Mesendoderm (in vitro differentiated cells): Measurements from ENCODE around the gene MPPED1.

ENCODE experiments used
- DNase-seq: peaks from one replicate; pipeline ENCODE4 v3.0.0; 2013
- H2AK5ac ChIP-seq: 2 replicates; pipeline ENCODE4 v1.6.1; 2013; ENCODE audit warnings: low read length, inconsistent platforms
- H2BK120ac ChIP-seq: 2 replicates; pipeline ENCODE4 v1.6.1; 2013; ENCODE audit warnings: low read depth, mild to moderate bottlenecking, low read length, moderate library complexity, mixed read lengths
- H2BK15ac ChIP-seq: replicated peaks from 2 replicates; pipeline ENCODE4 v1.6.1; 2013; ENCODE audit warnings: low read depth, mild to moderate bottlenecking, moderate library complexity
- H2BK5ac ChIP-seq: 2 replicates; pipeline ENCODE4 v1.6.1; 2013; ENCODE audit warnings: low read length, inconsistent platforms
- H3K18ac ChIP-seq: 2 replicates; pipeline ENCODE4 v1.6.1; 2013; ENCODE audit warnings: mild to moderate bottlenecking, low read length, mixed read lengths
- H3K23ac ChIP-seq: one replicate; pipeline ENCODE4 v1.6.1; 2013; ENCODE audit warnings: low read length
- H3K27ac ChIP-seq: 2 replicates; pipeline ENCODE4 v1.5.1; 2013; ENCODE audit warnings: low read depth, mild to moderate bottlenecking, inconsistent platforms, low read length, moderate library complexity
- H3K27me3 ChIP-seq: 2 replicates; pipeline ENCODE4 v1.6.1; 2013; ENCODE audit warnings: low read length, control low read depth, mild to moderate bottlenecking, inconsistent platforms; ENCODE audit not compliant: insufficient read depth, poor library complexity
- H3K36me3 ChIP-seq: 2 replicates; pipeline ENCODE4 v1.6.1; 2013; ENCODE audit warnings: low read length, inconsistent platforms; ENCODE audit not compliant: control insufficient read depth, insufficient read depth
- H3K4ac ChIP-seq: one replicate; pipeline ENCODE4 v1.6.1; 2013; ENCODE audit warnings: low read depth, mild to moderate bottlenecking, low read length, moderate library complexity
- H3K4me1 ChIP-seq: 2 replicates; pipeline ENCODE4 v1.6.1; 2013; ENCODE audit warnings: low read depth, low read length, inconsistent platforms; ENCODE audit not compliant: control insufficient read depth
- H3K4me2 ChIP-seq: 2 replicates; pipeline ENCODE4 v1.6.1; 2013; ENCODE audit warnings: low read length
- H3K4me3 ChIP-seq: 2 replicates; pipeline ENCODE4 v1.5.1; 2013; ENCODE audit warnings: mild to moderate bottlenecking, low read length
- H3K56ac ChIP-seq: one replicate; pipeline ENCODE4 v1.6.1; 2013; ENCODE audit warnings: low read length
- H3K79me1 ChIP-seq: 2 replicates; pipeline ENCODE4 v1.6.1; 2013; ENCODE audit warnings: low read length, inconsistent platforms
- H3K79me2 ChIP-seq: 2 replicates; pipeline ENCODE4 v1.6.1; 2013; ENCODE audit warnings: mild to moderate bottlenecking, low read length; ENCODE audit not compliant: control insufficient read depth, insufficient read depth
- H3K9ac ChIP-seq: 2 replicates; pipeline ENCODE4 v1.6.1; 2013; ENCODE audit warnings: low read length, inconsistent platforms
- H4K5ac ChIP-seq: one replicate; pipeline ENCODE4 v1.6.1; 2013; ENCODE audit warnings: low read length
- H4K8ac ChIP-seq: one replicate; pipeline ENCODE4 v1.6.1; 2013; ENCODE audit warnings: low read depth, mild to moderate bottlenecking, control low read depth, low read length, moderate library complexity
- WGBS: extraction: QIAGEN DNeasy Blood & Tissue Kit; methylation state at CpG from one replicate; pipeline ENCODE4 v1.1.7; 2013; ENCODE audit warnings: low lambda C conversion rate, missing lambda C conversion rate; ENCODE audit not compliant: insufficient coverage; ENCODE audit errors: extremely low coverage; 5-methylcytosine and 5-hydroxymethylcytosine counted together

MPPED1 gene

DNA sequence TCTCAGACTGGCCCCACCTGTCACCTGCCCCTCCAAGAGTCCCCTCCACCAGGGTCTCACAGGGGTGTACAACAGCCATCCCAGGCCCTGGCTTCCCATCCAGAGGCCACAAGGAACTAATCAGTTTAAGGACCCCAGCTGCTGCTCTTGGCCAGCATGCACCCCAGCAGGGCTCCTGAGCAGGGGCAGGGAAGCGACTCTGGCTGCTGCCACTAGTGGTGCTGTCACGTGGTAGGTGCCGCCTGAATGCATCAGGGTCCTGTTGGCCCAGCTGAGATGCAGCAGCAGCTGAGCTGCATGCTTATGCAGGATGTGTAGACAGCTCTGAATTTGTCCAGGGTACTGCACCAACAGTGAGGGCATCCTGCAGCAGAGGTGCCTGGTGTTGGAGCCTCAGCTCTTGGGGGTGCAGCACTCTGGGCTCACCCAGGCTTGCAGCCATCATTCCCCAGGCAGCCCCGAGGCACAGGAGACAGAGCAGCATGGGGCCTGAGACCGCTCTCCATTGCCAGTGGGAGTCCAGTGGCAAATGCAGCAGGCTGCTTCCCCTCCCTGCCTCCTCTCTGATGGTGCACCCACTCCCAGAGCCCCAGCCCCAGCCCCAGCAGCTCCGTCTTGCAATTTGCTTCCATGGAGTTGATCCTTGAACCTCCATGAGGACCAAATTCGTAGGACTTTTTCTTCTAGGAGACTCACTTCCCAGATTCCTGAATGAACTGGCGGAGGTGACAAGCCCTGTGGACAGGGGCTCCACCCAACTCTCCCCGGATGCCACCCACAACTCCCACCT is 98.7 kb downstream of the MPPED1 start:
- no peak for DNase-seq
- no peak overlapping the region for H4K8ac ChIP-seq
- H2BK15ac ChIP-seq: no peak overlapping the region
- no peak overlapping the region for H2BK5ac ChIP-seq
- no CpG with 5 or more reads among the region's 9 CpGs for WGBS
- no peak overlapping the region for H3K4me3 ChIP-seq
- no peak overlapping the region for H2BK120ac ChIP-seq
- no peak overlapping the region for H3K27ac ChIP-seq
- H3K4me1 ChIP-seq: no peaks in the 10 kb centered on the region
- no peak overlapping the region for H3K9ac ChIP-seq
- no peaks in the 10 kb centered on the region for H3K79me2 ChIP-seq
- no peaks in the 10 kb centered on the region for H3K79me1 ChIP-seq
- no peak overlapping the region for H3K23ac ChIP-seq
- H3K4ac ChIP-seq: no peak overlapping the region
- H3K36me3 ChIP-seq: no peaks in the 10 kb centered on the region
- H3K27me3 ChIP-seq: no peaks in the 10 kb centered on the region
- no peak overlapping the region for H3K4me2 ChIP-seq
- H2AK5ac ChIP-seq: no peak overlapping the region
- H3K18ac ChIP-seq: no peak overlapping the region
- no peak overlapping the region for H3K56ac ChIP-seq
- H4K5ac ChIP-seq: no peak overlapping the region

DNA sequence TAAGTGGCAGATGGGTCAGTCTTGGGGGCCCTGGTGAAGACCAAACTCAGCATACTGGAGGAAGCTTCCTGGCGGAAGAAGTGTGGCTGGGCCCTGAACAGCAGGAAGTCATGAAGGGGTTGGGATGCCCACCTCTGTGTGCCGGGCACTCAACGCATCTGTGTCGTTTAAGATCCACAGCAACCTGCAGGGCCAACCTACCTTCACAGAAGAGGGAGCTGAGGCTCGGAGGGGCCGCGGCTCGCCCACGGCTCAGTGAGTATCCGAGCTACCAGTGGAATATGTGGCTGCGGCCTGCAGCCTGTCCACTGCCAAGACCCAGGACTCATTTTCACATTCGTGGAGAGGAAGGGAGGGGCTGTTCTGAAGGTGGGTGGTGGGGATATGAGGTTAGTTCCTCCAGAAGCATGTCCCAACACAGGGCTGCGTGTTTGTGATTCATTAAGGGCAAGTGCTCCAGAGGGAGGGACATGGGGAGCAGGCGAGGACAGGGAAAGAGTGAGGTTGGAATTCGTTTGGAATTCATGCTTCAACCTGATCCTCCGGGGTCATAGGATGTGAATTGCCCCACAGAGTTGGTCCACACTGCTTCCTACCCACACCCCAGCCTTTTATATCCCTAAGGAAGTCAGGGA is 99.6 kb downstream of the MPPED1 start:
- Histone ChIP-seq H3K4me1 (no peaks in the 10 kb centered on the region), H4K5ac (no peak overlapping the region), H3K27ac (no peak overlapping the region), H3K23ac (no peak overlapping the region), H2AK5ac (no peak overlapping the region), H3K4me3 (no peak overlapping the region), H3K79me1 (no peaks in the 10 kb centered on the region), H3K4me2 (no peak overlapping the region), H3K9ac (no peak overlapping the region), H3K36me3 (no peaks in the 10 kb centered on the region), H3K18ac (no peak overlapping the region), H2BK120ac (no peak overlapping the region), H3K27me3 (no peaks in the 10 kb centered on the region), H3K56ac (no peak overlapping the region), H3K4ac (no peak overlapping the region), H4K8ac (no peak overlapping the region), H3K79me2 (no peaks in the 10 kb centered on the region), H2BK5ac (no peak overlapping the region), H2BK15ac (no peak overlapping the region)
- no CpG with 5 or more reads among the region's 16 CpGs for WGBS
- no peak for DNase-seq

DNA sequence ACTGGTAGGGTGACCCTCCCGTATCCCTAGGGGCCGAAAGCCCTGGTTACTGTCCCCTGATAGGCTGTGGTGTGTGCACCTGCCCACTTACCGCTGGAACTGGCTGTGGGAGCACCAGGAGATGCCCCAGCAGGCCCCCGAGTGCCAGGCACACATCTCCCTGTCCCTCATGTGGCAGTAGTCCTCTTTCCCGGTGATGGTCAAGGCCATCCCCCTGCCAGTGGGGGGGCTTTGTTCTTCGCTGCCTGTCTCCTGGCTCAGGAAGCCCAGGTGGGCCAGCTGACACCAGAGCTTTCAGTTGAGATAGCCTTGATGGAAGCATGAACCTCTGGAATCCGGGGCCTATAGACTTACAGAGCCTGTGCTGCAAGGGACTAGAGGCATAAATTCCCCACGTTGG is 100.5 kb downstream of the MPPED1 start:
- Histone ChIP-seq H3K79me1 (no peaks in the 10 kb centered on the region), H3K18ac (no peak overlapping the region), H3K27ac (no peak overlapping the region), H2BK15ac (no peak overlapping the region), H3K36me3 (no peaks in the 10 kb centered on the region), H3K9ac (no peak overlapping the region), H3K56ac (no peak overlapping the region), H3K27me3 (no peaks in the 10 kb centered on the region), H4K8ac (no peak overlapping the region), H3K4me3 (no peak overlapping the region), H3K79me2 (no peaks in the 10 kb centered on the region), H3K4ac (no peak overlapping the region), H3K4me2 (no peak overlapping the region), H3K4me1 (no peaks in the 10 kb centered on the region), H2BK5ac (no peak overlapping the region), H4K5ac (no peak overlapping the region), H3K23ac (no peak overlapping the region), H2BK120ac (no peak overlapping the region), H2AK5ac (no peak overlapping the region)
- no peak for DNase-seq
- no CpG with 5 or more reads among the region's 8 CpGs for whole genome bisulfite sequencing

DNA sequence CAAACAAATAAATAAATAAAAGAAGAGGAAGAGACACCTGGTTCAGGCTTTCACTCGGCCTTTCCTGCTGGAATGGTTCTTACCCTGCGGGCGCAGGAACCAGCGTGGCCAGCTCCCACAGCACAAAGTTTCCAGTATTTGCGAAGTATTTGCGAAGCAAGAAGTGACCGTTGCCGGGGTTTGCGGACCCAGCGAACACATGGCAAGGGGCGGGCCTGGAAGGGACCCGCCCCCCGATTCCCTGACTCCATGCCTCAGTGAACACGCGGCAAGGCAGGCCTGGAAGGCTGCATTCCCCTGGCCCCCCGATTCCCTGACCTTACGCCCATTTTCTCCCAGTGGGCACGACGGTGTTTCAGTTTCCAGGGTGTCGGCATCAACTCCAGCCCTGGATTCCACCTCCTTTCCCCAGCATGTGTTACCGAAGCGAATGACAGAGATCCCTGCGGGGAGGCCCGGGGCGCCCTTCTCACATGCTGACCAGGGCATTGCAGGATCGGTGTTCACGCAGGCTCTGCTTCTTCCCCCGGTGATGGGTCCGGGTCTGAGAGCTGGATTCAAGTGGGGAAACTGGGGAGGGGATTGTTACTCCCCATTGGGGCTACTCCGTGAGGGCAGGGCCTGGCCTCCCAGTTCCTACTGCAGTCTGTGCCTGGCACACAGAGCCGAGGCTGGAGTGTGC is 102.8 kb downstream of the MPPED1 start:
- Histone ChIP-seq H3K36me3 (no peaks in the 10 kb centered on the region), H3K4me1 (no peaks in the 10 kb centered on the region), H3K4ac (no peak overlapping the region), H3K18ac (no peak overlapping the region), H2AK5ac (no peak overlapping the region), H3K27me3 (no peaks in the 10 kb centered on the region), H3K4me3 (no peak overlapping the region), H3K79me1 (no peaks in the 10 kb centered on the region), H2BK120ac (no peak overlapping the region), H2BK5ac (no peak overlapping the region), H3K56ac (no peak overlapping the region), H3K79me2 (no peaks in the 10 kb centered on the region), H3K9ac (no peak overlapping the region), H3K27ac (no peak overlapping the region), H4K8ac (no peak overlapping the region), H3K23ac (no peak overlapping the region), H4K5ac (no peak overlapping the region), H3K4me2 (no peak overlapping the region), H2BK15ac (no peak overlapping the region)
- no peak for DNase-seq
- no CpG with 5 or more reads among the region's 31 CpGs for WGBS

DNA sequence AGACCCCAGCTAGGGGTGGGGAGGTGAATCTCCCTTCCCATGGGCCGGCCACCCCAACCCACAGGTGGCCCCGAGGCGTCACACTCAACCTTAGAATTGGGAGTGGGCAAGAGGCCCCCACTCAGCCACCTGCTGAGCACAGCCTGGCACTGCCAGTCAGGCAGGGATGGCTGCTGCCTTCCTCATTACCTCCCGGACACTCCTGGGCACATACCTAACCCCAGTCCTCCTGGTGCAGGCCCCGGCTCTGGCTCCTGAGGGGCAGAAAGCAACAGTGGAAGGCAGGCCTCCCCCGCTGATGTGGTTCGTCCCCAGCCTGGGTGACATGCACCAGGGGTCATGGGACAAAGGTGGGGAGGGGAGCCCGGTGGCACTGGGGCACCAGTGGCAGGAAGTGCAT is 103.6 kb downstream of the MPPED1 start:
- no peak overlapping the region for H2AK5ac ChIP-seq
- H3K18ac ChIP-seq: no peak overlapping the region
- H3K79me1 ChIP-seq: no peaks in the 10 kb centered on the region
- no peak overlapping the region for H3K56ac ChIP-seq
- H3K27ac ChIP-seq: no peak overlapping the region
- H3K27me3 ChIP-seq: no peaks in the 10 kb centered on the region
- WGBS: no CpG with 5 or more reads among the region's 8 CpGs
- no peak overlapping the region for H3K4me3 ChIP-seq
- no peaks in the 10 kb centered on the region for H3K4me1 ChIP-seq
- H4K8ac ChIP-seq: no peak overlapping the region
- no peaks in the 10 kb centered on the region for H3K79me2 ChIP-seq
- H2BK120ac ChIP-seq: no peak overlapping the region
- no peak overlapping the region for H3K4me2 ChIP-seq
- no peak overlapping the region for H3K23ac ChIP-seq
- H2BK15ac ChIP-seq: no peak overlapping the region
- H2BK5ac ChIP-seq: no peak overlapping the region
- no peaks in the 10 kb centered on the region for H3K36me3 ChIP-seq
- no peak overlapping the region for H3K4ac ChIP-seq
- DNase-seq: no peak
- H3K9ac ChIP-seq: no peak overlapping the region
- H4K5ac ChIP-seq: no peak overlapping the region
